CD4-positive, alpha-beta T cell treated with Interleukin-6 for 4 hours (primary cell): ENCODE data around the gene CMSS1.

Experiments used
- DNase-seq: peaks from one replicate; pipeline ENCODE4 v3.0.0-alpha.2; 2020; ENCODE audit warnings: mixed read lengths

The CMSS1 gene

GRCh38 chr3:99909714-99910495 is 92.2 kb downstream of the CMSS1 start:
- DNase-seq = no peak

GRCh38 chr3:99910752-99911290 is 93.2 kb downstream of the CMSS1 start:
- no peak for DNase-seq

DNA sequence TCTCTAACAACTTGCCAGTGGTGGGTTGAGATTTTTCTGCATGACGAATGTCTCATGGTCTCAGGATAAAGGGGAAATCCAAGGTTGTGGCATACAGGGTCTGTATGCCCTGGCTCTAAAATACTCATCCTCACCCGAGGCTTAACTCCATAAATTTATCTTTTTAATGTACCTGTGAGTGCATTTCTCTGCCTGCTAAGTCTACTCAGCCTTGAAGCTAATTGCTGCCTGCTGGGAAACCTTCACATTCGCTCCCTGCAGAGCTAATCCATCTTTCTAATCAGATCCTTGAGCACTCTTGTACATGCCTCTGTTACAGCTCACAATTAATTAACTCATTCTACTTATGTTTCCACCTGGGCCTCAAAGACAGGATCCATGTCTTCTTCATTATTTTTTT is 93.8 kb downstream of the CMSS1 start:
- no peak for DNase-seq

- DNase-seq = no peak
Measured at GRCh38 chr3:99915906-99916432, 98.3 kb downstream of the CMSS1 start.

GRCh38 chr3:99918715-99919114 is 101.1 kb downstream of the CMSS1 start:
- no peak for DNase-seq

GRCh38 chr3:99919694-99920093 is 102.0 kb downstream of the CMSS1 start:
- no peak for DNase-seq

- DNase-seq = no peak
Measured at GRCh38 chr3:99920481-99921376, 103.1 kb downstream of the CMSS1 start.

- no peak for DNase-seq
Measured at GRCh38 chr3:99921377-99921695, 103.7 kb downstream of the CMSS1 start.

GRCh38 chr3:99921986-99922385 is 104.3 kb downstream of the CMSS1 start:
- no peak for DNase-seq

DNA sequence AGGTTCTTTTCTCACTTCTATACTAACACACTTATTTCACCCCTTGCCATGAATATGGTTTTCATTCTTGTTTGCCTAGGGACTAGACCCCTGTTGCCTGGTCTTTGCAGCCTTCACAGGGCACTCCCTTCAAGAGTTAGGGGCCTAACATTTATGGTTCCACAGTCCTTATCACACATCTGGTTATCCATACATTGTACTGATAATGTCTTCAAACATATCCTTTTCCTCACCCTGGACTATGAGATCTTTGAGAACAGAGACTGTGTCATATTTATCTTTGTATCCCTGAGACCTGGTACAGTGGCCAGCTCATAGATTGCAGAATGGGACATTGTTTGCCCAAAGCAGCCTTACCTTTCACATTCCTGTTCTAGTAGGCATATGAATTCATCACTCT is 106.2 kb downstream of the CMSS1 start:
- no peak for DNase-seq

DNA sequence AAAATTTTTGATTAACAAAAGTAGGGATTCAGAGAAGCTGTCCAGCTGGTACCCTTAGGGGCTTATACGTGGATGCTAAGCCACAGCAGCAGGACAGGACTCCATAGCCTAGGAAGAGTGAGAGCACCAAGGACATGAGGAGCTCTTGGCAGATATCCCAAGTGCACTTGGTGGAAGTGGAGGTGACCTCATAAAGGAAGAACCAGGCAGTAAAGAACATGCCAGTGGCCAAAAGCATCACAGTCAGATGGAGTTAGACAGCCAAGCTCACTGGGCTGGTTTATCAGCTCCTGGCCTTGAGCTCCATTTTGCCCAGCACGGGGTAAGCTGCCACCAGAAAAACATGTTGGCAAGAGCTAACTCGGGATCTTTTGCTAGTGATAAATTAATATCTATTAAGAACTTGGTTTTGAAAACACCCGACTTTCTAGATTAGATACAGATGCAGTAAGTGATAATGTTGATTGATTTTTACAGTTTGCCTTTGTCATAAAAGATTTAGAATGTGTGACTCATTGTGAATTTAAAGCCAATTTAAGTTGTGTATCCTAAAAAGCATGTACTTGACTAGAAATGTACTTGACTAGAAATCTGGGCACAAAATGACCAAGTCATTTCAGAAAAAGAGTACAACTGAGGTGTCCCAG is 108.0 kb downstream of the CMSS1 start:
- no peak for DNase-seq

DNA sequence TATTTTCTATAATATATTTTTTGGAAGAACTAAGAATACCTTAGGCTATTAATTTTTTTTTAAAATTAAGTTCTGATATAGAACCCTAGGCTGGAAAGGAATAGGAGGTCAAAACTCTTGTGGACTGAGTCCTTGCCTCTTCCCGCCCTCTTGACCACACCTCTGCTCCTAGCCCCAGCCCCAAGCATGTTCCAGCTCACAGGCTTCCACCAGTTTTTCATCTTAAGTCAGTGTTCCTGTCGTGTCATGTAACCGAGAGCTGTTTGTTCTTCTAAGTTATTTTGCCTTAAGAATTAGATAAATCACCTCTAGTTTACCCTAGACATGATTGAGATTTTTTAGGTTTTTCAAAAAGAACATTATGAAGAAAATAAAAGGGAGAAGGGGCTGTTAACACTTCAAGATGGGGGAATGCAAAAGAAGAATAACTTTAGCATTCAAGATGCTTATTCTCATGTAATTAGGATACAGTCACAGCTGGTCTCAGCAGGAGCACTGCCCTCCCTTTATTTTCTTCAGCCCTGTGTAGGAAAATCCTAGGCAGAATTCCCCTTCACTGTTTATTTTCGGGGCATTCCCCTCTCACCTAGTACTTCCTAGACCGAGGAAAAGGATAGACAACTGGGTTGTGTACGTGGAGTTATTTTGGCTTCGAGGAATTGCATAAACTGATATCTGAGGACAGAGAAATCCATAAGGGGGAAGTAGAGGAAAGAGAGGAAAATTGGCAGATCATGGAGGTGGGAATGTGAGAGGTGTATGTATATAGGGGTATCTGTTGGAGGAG is 110.2 kb downstream of the CMSS1 start:
- DNase-seq = no peak

- DNase-seq = no peak
Measured at GRCh38 chr3:99928771-99929744, 111.4 kb downstream of the CMSS1 start.

GRCh38 chr3:99929745-99930139 is 112.1 kb downstream of the CMSS1 start:
- no peak for DNase-seq

DNA sequence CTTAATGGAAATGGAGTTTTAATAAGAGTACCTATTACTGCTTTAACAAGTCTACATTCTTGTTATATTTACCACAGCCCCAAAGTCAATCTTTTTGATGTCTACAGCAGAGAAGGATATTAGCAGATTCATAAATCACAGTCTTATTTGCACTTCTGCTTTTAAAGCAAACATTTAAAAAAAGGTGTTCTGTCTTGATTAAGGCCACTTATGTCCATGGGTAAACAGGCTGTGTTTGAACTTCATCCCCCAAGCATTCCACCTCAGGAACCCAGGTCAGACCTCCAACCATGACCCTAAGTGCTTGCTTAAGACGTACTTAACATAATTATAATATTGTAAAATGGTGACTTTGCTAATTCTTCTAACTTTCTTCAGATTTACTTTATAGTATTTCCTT is 113.4 kb downstream of the CMSS1 start:
- no peak for DNase-seq

GRCh38 chr3:99933971-99934750 is 116.5 kb downstream of the CMSS1 start:
- no peak for DNase-seq

GRCh38 chr3:99934975-99935797 is 117.5 kb downstream of the CMSS1 start:
- DNase-seq = no peak

DNA sequence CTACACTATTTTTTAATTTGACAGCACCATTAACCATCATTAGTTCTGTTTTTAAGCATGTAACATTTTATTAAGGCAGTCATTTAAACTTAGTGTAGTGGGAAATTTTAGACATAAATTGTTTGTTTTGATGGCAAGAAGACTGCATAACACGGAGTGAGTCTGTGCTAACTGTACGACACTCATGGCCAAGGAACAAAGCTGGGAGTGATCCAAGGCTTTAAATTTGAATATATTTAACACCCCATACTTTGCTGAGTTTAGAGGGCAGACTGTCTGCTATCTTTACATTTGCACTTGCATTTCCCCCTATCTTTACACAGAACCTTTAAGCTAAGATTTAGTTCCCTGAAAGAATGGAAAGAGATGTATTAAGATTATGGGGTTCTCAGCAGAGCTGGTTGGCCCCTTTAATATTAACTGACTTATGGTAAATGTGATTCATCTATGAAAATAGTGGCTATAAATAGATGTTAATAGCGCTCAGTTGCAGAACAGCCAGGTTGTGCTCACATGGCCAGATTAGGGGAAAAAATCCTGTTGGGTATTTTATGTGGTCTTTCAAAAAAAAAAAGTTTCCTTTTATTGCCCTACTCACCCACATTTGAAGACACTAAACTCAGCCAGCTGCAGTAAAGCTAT is 120.7 kb downstream of the CMSS1 start:
- DNase-seq = no peak

DNA sequence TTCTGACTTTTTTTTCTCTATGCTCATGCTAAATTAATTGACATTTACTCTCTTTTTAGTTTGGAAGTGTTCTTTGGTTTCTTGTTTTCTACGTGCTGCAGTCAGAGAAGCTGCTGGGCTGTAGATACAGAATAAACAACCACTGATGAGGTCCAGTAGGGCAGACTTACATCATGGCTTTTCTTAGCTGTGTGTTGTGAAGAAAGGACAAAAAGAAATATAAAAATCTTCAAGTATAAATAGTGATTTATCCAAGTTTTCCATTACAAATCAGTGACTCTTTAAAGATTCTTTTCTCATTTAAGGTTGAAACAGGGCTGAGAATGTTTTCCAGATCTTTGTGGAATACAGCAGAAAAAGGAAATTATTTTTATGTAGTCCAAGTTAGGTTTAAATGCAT is 122.2 kb downstream of the CMSS1 start:
- DNase-seq = no peak
